ENCODE measurements around the gene LARGE1.
"Not testable (repeated sequence)": the region's sequence is repeated elsewhere in the genome, so short reads cannot be mapped to it uniquely, and the experiment has no call there.

LARGE1 gene

DNA sequence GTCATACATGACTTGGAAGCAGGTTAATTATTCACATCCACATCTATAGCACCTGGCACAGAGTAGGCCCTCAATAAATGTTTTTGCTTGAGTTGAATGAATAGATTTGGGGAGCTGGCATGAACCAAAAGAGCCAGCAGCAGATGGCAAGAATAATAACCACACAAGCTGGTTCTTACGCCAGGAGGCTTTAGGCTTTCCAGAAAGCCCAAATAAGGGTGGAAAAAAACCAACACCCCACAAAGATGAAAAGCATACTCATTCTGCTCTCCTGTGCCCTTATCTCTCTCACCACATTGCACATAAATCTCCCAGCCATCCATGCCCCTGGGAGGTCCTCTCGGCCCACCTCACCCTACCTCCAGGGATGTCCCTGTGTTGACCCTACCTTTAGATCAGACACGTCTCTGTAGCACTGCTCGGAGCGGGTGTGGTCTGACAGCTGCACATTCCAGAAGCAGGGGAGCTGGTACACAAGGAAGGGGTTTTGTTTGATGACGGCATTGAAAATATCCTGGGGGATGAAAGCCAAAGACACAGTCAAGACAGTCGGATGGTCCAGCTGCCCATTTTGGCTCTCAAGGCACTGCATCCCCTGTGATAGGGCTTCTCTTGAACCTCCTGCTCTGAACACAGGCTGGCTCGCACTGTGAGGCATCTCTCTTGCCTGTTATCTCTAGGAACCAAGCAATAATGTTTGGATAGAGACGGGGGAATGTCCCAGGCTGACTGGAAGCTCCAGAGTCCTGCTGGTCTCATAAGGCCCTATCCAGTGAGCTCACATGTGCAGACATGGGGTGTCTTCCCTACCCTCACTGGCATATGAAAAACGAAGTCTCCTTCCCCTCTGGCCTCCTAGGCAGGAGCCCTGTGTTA, 538.5 kb downstream of the LARGE1 start:
- H3K4me3 ChIP-seq (ENCODE audit: low read depth, low read length): no peak overlapping the region
- DNase-seq: no peak
- no peaks in the 10 kb centered on the region for H3K4me1 ChIP-seq
- H3K27me3 ChIP-seq: no peaks in the 10 kb centered on the region
- TF ChIP-seq, protein P1, sequence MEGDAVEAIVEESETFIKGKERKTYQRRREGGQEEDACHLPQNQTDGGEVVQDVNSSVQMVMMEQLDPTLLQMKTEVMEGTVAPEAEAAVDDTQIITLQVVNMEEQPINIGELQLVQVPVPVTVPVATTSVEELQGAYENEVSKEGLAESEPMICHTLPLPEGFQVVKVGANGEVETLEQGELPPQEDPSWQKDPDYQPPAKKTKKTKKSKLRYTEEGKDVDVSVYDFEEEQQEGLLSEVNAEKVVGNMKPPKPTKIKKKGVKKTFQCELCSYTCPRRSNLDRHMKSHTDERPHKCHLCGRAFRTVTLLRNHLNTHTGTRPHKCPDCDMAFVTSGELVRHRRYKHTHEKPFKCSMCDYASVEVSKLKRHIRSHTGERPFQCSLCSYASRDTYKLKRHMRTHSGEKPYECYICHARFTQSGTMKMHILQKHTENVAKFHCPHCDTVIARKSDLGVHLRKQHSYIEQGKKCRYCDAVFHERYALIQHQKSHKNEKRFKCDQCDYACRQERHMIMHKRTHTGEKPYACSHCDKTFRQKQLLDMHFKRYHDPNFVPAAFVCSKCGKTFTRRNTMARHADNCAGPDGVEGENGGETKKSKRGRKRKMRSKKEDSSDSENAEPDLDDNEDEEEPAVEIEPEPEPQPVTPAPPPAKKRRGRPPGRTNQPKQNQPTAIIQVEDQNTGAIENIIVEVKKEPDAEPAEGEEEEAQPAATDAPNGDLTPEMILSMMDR (IDR thresholded peaks at IDR 0.05; ENCODE audit: low read depth, low read length): no peak
- no peaks in the 10 kb centered on the region for H3K9me3 ChIP-seq
- H3K36me3 ChIP-seq: no peaks in the 10 kb centered on the region

DNA sequence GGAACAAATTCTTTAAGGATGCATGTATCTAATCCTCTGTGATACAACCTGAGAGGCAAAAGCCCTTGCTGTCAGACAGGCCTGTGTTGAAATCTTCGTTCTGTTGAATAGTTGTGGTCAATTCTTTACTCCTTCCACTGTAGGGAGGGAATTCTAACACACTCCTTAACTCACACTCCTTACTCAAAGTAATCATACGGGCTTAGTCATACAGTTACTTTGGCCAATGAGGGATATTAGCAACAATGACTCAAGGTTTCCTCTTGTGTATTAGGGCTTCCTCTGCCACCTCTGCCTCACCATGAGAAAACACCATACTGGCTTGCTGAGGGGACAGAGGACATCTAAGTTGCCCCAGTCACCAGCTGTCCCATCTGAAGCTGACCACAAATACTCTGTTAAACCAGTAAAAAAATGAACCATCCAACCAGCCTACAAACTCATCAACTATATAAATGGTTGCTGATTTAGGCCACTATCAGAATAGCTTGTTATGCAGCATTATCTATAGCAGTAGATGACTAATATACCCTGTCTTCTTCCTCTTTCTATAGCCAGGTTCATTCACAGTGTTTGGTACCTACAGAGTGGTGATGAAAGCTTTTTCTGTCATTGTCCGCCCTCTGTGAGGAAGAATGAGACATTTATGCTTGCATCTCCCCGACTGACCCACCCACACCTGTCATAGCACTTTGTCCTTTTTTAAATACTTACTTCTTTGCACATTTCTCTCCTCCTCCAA, 539.3 kb downstream of the LARGE1 start:
- no peaks in the 10 kb centered on the region for H3K4me1 ChIP-seq
- no peak overlapping the region for H3K4me3 ChIP-seq (ENCODE audit: low read depth, low read length)
- DNase-seq: no peak
- no peaks in the 10 kb centered on the region for H3K27me3 ChIP-seq
- H3K9me3 ChIP-seq: no peaks in the 10 kb centered on the region
- TF ChIP-seq, protein P1 (IDR thresholded peaks at IDR 0.05; ENCODE audit: low read depth, low read length): no peak
- H3K36me3 ChIP-seq: no peaks in the 10 kb centered on the region

DNA sequence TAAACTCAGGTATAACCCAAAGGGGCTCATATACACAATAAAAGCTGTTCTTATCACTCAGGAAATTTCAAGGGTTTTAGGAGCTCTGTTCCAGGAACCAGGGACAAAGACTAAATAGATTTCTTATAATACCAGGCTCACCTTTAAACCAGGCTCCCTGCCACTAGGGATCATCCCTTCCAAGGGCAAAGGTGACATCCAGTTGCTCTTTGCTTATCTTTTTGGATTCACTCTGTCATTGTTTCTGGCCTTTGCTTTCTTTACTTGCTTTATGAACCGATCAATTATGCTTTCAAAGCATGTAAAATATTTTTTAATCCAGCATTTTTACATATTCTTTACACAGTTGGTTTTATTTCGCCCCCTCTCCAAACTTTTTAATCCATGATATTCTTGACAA, 540.4 kb downstream of the LARGE1 start:
- TF ChIP-seq, protein P1 (IDR thresholded peaks at IDR 0.05; ENCODE audit: low read depth, low read length): no peak
- Histone ChIP-seq H3K27me3 (no peaks in the 10 kb centered on the region), H3K9me3 (no peaks in the 10 kb centered on the region), H3K4me1 (no peaks in the 10 kb centered on the region), H3K4me3 (ENCODE audit: low read depth, low read length) (no peak overlapping the region), H3K36me3 (no peaks in the 10 kb centered on the region)
- DNase-seq: no peak

DNA sequence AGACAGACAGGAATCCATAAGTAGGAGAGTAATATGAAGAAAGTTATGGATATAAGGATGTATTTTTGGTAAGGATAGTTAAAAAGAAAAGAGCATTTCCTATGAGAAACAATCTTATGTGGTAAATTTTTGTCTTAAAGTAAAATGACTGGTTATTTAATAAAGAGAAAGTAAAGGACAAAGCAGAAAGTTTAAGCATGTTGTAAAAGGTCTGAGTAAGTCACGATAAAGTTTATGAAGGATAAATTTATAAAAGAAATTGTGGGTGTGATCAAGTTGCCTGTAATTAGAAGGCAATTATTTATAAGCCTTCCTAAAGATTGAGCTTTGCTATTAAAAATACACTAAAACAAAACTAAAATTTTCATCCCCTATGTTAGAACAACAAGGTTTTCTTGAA, 547.4 kb downstream of the LARGE1 start:
- Histone ChIP-seq H3K27me3 (no peaks in the 10 kb centered on the region), H3K9me3 (no peaks in the 10 kb centered on the region), H3K36me3 (no peaks in the 10 kb centered on the region), H3K4me1 (no peaks in the 10 kb centered on the region), H3K4me3 (ENCODE audit: low read depth, low read length) (no peak overlapping the region)
- TF ChIP-seq, protein P1 (IDR thresholded peaks at IDR 0.05; ENCODE audit: low read depth, low read length): no peak
- DNase-seq: no peak

DNA sequence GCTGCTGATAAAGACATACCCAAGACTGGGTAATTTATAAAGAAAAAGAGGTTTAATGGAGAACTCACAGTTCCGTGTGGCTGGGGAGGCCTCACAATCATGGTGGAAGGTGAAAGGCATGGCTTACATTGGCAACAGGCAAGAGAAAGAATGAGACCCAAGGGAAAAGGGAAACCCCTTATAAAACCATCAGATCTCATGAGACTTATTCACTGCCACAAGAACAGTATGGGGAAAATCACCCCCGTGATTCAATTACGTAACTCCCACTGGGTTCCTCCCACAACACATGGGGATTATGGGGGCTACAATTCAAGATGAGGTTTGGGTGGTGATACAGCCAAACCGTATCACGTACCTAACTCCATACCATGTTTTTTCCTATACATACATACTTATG, 557.0 kb downstream of the LARGE1 start:
- not testable (repeated sequence) for H3K4me3 ChIP-seq (ENCODE audit: low read depth, low read length); H3K36me3 ChIP-seq; H3K9me3 ChIP-seq; H3K4me1 ChIP-seq; DNase-seq; H3K27me3 ChIP-seq

DNA sequence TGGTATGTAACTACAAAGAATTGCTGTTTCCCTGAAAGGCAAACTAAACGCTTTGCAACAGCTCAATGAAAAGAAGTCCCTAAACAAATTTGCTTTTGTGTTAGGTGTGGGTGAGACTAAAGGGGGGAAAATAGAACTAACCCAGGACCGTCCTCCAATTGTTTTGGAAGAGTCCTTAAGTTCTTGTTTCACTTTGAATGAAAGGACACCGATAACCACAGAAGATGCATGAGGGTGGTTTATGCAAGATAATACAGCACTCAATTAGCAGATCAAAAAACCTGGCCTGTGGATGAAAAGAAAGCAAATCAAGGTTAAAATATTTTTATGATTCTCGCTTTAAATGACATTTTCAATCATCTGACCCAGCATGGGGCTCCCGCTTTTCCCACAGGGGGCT, 557.6 kb downstream of the LARGE1 start:
- Histone ChIP-seq H3K27me3 (no peaks in the 10 kb centered on the region), H3K4me3 (ENCODE audit: low read depth, low read length) (no peak overlapping the region), H3K9me3 (no peaks in the 10 kb centered on the region), H3K36me3 (no peaks in the 10 kb centered on the region), H3K4me1 (no peaks in the 10 kb centered on the region)
- DNase-seq: no peak
- TF ChIP-seq, protein P1 (IDR thresholded peaks at IDR 0.05; ENCODE audit: low read depth, low read length): no peak

Measured in BE2C (cell line).